Hematopoietic multipotent progenitor cell treated with erythropoietin and hydrocortisone succinate and interleukin-3 and kit ligand, for 15 days (in vitro differentiated cells): ENCODE data around the gene SKI.

Experiments used
- DNase-seq: peaks from one replicate; pipeline ENCODE4 v3.0.0-alpha.2; 2015; ENCODE audit warnings: low spot score

Gene SKI

DNA sequence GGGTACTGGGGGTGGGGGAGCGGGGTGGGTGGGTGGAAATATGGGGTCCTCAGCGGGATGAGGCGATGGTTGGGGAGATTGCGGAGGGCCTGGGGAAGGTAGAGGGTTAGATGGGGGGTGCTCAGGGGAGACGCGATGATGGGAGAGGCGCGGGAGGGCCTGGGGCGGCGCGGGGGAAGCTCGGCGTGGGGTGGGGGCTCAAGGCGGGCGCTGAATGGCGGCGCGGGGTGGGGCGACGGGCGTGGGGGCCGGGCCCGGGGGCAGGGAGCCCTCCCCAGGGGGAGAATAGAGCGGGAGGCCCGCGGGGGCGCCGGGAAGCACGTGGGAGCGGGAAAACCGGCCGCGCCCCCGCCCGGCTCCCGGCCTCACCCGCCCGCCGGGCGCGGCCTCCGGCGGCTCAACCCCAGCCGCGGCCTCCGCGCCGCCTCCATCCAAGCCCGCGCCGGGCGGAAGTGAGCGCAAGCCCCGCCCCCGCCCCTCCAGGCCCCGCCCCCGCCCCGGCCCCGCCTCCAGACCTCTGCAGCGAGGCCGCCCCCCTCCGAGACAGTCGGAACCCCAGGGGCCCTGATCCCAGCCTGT is 33.7 kb upstream of the SKI start, which contains the start of gene FAAP20:
FAAP20 (minus strand) TSS at position 454 of the 579 bp plus-strand sequence; CDS start at position 431, 23 bp downstream.
- DNase-seq: peak; percentile 72

DNA sequence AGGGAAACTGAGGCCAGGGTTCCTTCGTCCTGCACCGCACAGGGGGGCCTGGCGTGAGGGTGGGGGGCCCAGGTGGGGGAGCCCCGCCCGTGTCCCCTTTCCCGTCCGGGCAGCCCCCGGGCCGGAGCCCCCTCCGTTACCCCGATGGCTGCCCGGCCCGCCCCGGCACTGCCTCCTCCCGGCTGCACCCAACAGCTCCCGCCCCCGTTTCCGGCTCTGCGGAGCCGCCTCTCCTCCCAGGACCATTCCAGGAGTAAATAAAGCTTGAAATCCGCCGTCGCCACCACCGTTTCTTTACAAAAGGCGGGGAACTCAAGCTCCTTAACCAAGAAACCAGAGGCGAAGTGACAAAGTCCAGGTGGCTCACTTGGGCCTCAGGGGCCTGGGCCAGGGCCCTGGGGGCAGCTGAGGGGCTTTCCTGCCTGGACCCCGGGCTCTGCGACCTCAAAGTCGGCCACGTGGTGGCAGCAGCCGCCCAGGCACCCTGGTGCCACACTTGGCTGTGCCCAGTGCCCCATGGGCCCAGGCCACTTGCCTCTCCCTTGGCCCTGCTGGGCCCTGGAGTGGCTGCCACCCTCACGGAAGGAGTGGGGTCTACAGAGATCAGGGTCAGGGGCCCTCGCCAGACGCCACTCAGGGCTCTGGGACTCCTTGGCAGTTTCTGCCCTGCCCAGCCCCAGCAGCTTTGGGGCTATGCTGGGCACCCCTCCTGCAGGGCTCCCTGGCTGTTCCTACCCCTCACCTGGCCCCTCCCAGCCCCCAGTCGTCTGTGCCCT is 33.0 kb upstream of the SKI start:
- DNase-seq: peak; percentile 78

DNA sequence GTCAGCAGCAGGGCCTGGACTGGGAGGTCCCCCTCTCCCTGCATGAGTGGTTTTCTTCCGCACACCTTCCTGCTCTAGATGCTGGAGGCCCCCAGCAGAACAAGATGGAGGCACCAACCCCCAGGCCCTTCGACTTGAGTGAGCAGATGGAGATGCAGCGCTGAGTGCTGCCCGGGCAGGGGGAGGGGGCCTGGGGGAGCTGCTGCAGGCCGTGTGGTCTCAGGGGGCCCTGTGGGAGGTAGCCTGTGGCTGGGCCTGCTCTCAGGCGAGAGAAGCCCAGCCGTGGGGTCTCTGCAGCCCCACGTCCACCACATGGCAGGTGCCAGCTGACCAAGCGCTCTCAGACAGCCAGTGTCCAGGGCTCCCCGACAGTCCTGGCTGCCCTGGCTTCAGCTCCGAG is 32.3 kb upstream of the SKI start:
- DNase-seq: no peak

DNA sequence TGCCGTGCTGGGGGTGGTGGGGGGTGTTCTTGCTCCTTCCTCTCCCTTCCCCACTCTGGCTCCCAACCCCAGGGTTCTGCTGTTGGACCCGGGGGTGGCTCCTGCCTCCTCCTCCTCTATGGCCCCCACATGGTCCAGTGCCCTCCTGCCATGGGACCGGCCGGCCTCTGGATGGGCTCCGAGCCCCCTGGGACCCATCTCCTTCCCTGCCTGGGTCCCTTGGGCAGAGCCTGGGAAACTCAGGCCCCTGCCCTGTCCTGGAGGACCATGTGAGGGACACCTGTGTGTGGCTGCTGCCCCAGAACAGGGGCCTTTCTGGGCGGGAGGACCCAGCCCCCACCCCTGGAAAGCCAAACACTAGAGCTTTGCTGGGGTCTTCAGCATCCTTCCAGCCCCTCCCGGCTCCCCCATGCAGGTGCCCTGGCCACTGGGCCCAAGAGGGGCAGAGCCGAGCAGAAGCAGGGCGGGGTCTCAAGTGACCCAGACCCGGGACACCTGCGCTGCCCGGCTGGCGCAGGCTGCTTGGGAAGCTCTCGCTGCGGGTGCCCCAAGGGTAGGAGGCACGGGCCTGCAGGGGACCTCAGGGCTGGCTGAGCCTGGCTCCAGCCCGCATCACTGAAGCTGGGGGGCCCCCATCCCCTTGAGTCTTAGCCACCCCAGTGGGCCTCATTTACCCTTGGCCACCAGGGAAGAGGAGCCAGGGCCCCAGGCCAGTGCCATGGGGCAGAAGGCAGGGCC is 31.0 kb upstream of the SKI start:
- DNase-seq: no peak

DNA sequence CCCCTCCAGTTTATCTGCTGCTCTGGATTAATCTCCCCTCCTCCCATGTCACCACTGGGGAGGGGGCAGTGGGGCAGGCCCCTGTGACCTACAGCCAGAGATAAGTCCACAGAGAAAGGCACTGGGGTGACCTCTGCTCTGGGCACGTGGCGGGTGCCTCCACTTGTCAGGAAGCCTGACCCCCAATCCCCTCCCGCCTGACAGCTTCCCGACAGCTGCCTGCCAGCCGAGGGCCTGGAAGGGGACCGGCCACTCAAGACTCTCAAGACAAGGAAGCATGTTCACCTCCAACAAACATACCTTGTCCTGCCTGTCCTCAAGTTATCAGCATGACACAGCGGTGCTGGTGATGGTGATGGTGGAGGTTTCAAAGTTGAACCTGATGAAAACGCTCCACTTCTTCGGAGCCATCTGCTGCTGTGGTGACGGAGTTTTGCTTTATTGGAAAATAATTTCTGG is 30.4 kb upstream of the SKI start:
- no peak for DNase-seq

DNA sequence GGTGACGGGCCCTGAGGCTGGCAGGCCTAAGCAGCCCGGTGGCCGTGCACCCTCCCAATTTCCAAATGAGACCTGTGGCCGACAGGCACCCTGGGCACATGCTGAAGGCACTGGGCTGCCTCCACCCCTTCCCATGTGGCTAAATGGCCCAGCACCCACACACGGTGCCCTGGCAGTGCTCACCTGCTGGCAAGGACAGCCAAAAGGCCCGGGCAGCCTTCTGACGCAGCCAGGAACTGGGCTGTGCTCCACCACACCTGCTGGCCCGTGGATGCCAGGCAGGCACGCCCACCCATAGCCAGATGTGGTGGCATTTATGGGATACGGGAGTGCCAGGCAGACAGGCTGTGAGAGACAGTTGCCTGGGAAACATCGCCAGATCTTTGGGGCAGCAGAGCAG is 29.5 kb upstream of the SKI start:
- no peak for DNase-seq

DNA sequence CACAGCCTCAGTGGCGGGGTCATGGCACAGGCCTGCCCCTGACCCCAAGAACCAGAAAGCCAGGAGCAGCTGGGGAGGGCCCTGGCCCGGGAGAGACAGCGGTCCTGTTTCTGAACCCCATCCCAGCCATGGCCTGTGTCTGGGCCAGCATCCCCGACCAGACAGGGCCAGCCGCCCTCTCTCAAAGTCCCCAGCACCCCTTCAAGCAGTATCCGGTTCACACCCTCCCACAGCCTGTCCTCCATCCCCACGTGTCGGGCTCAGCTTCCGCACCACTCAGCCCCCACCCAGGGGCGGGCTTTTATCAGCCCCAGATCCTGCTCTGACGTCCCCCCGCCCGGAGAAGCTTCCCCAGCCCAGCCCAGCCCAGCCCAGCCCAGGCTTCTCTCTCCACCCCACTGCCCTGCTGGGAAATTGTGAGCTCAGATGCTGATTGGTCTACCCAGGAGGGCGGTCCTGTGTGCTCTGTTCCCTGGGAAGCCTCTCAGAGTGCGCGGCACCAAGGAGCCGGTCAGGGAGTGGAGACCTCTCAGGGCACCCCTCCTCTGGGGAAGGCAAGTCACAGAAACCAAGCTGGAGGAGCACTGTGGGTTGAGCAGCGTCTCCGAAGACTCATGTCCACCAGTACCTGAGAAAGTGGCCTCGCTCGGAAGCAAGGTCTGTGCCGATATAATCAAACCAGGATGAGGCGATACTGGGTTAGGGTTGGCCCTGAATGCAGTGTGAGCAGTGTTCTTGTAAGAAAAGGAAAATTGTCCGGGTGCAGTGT is 28.9 kb upstream of the SKI start:
- peak; percentile 77 for DNase-seq

DNA sequence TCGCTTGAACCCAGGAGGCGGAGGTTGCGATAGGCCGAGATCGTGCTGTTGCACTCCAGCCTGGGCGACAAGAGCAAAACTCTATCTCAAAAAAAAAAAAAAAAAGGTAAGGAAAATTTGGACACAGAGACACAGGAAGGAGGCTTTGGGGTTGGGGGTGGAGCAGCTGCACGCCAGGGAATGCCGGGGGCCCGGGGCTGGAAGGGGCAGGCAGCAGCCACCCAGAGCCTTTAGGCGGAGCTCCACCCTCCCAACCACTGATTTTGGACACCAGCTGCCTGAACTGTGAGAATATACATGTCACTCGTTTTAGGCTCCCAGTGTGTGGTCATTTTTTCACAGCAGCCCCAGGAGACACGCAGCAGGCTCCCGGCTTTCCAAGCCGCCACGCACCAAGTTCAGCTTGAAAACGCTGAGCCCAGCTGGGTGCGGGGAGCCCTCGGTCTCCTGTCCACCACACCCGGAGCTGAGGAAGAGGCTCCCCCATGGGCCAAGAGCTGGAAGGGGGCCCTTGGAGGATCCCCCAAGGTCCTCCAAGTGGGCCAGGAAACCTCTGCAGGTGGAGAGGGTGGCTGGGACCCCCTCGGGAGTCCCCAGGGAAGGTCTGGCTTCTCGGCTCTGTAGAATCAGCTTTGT is 27.7 kb upstream of the SKI start:
- no peak for DNase-seq

DNA sequence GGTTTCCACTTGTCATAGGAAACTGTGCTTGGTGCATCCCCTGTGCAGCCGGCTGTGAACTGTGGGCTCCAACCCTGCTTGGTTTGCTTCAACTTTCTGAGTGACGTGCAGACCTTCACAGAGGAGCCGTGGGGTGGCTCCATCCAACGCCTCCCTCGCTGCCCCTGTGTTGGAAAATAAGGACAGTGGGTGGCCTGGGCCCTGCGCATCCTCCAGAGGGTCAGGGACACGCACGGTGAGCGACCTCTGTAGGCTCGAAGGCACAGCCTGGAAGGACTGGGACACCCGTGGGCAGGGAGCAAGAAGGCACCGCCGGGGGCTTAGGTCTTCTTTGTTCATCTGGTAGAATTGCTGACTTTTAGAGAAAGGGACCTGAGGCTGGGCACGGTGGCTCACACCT is 27.1 kb upstream of the SKI start:
- DNase-seq: no peak

DNA sequence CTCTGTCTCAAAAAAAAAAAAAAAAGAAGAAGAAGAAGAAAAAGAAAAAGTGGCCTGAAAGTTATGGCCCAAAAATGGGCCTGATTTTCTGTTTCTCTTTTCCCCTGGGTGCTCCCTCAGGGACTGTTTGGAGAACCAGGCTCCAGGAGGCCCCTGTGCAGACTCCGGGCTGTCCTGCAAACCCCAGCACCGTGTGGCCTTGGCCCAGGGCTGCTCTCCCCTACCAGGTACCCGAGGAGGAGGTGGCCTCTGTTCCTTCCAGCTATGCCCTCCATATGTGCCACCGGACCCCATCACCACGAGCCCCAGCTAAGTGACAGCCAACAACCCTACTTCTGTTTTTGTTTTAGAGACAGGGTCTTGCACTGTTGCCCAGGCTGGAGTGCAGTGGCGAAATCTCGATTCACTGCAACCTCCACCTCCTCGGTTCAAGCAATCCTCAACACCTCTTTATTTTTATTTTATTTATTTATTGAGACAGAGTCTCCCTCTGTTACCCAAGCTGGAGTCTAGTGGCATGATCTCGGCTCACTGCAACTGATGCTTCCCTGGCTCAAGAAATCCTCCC is 26.0 kb upstream of the SKI start:
- DNase-seq: no peak

DNA sequence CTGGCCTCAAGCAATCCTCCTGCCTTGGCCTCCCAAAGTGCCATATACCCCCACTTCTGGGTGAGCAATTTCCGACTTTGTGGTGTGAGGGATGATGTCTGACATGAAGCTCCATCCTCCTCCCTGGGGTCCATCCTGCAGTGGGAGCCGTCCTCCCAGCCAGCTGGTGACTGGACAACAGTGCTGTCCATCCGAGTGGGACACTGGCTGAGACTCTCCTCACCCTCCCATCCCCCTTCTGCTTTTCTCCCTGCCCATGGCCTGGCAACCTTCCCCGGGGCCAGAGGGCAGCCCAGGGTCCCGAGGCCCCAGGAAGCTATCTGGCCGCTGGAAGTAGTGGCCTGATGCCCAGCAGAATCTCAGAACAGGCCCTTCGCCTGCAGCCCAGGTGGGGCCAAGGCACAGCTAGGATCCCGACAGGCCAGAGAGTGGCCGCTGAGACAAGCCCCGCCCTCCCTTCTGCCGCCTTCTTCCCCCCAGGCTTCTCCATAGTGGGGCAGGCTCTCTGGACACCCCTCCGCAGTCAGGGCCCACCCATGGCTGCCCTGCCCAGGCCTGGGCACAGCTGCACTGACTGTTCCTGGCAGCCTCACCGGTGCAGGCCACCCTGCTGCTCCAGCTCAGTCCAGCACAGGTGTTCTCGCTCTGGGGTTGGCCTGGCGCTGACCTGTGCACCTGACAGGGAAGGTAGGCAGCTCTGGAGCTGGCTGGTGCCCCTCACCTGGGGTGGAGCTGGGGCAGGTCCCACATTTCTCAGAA is 25.1 kb upstream of the SKI start:
- DNase-seq: no peak

DNA sequence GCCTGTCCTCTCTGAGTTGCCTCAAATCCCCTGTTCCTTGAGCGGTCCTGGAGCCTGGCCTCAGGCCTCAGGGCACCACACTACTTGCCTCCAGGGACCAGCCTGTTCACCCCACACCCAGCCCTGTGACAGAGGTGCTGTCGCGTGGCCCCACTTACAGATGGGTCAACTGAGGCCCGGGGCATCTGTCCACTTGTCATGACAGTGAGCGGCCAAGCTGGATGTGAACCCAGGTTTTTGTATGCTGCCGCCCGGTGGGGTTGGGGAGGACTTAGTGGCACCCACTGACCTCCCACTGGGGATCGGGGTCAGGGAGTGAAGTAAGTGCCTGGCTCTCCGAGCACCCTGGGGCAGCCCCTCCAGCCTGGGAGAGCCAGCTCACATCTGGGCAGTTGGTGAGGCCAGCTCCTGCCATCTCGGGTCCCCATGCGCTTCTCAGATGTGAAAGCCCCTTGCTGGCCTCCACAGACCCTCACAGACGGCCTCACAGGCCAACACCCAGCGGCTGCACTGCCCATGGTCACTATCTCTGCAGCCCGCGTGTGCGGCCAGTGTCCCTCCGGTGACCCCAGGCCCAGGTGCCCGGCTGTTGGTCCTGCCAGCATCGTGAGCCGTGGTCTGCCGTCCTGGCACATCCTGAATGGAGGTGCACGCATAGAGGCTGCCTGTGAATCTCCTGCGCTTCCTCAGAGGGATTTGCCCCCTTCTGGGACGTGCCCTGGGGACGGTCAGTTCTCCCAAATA is 24.3 kb upstream of the SKI start:
- no peak for DNase-seq

DNA sequence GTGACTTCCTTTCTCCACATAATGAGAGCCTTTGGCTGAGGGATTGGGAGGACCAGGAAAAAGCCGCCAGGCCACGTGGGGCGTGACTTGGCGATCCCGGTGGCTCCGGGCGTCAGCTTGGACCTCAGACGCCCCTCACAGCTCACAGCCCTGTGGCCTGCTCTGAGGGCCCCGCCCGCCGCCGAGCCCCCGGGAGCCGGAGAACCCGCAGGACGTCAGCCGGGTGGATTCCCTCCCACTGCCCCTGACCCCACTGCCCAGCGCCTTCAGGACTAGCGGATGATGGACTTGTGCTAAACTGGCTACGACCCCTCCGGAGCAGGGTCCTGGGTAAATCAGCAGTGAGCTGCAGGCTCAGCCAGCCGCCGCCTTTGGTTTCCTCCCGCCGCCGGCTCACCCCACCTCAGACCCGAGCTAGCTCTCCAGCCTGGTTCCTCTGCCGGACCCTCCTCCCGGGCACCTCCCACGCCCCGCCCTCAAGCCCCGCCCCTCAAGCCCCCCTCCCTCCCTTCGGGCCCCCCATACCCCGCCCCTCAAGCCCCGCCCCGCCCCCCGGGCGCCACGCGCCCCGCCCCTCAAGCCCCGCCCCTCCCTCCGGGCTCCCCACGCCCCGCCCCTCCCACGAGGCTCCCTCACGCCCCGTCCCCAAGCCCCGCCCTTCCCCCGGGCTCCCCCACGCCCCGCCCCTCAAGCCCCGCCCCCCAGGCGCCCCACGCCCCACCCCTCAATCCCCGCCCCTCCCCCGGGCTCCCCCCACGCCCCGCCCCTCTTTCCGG is 23.5 kb upstream of the SKI start:
- no peak for DNase-seq

DNA sequence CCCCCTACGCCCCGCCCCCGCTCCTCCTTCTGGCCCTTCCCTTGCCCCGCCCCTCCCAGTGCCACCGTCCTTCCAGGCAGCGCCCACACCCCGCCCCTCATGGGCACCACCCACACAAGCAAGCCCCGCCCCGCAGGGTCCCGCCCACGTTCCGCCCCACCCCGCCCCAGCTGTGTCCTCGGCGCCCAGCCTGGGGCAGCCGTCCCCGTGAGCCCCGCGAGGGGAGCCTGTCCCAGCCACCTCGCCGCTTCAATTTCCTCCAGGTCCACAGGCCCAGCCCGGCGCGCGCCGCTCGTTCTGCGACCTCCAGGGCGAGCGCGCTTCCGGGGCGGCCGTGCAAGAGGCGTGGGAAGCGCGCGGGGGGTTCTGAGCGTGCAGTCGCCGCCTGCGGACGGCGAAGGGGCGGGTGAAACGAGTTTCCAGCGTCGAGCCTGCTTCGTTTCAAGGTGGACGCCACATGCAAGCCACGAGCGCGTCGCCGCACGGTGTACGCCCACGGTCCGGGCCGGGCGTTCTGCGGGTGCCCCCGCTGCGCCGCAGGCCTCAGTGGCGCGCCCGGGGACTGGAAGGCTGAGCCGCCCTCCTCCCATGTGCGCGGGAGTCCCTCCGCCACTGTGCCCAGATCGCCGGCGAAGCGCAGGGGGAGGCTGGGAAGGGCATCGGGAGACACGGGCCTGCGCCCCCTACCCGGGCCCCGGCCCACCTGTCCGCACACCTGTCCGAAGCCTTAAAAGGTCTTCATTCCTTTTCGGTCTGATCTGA is 22.7 kb upstream of the SKI start:
- DNase-seq: peak; percentile 91

DNA sequence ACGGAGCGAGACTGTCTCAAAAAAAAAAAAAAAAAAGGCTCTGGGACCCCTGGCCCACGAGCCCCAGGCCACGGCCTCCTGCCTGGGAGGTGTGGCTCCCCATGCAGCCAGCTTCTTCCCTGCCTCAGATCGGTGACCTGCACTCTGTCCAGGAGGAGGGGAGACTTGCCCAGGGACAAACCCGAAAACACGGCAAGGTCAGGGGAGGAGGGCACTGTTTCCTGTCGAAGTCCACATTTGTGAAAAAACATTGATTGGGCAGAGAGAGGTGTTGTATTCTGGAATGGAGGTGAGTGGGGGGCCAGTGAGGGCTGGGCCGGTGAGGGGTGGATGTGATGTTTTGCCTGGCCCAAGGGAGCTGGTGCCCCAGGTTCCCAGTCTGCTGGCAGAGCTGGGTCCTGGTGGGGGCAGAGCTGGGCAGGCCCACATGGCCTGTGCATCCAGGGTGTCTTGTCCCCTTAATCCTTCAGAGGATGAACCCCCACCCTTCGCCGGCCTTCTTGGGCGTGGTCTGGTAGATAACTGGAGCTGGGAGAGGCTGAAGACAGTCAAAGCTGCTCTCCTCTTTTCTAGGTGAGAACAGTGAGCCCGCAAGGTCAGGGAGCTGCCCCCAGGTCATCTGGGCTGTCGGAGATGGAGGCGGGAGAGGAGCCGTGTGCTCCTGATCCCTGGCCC is 21.2 kb upstream of the SKI start:
- DNase-seq: peak; percentile 55

DNA sequence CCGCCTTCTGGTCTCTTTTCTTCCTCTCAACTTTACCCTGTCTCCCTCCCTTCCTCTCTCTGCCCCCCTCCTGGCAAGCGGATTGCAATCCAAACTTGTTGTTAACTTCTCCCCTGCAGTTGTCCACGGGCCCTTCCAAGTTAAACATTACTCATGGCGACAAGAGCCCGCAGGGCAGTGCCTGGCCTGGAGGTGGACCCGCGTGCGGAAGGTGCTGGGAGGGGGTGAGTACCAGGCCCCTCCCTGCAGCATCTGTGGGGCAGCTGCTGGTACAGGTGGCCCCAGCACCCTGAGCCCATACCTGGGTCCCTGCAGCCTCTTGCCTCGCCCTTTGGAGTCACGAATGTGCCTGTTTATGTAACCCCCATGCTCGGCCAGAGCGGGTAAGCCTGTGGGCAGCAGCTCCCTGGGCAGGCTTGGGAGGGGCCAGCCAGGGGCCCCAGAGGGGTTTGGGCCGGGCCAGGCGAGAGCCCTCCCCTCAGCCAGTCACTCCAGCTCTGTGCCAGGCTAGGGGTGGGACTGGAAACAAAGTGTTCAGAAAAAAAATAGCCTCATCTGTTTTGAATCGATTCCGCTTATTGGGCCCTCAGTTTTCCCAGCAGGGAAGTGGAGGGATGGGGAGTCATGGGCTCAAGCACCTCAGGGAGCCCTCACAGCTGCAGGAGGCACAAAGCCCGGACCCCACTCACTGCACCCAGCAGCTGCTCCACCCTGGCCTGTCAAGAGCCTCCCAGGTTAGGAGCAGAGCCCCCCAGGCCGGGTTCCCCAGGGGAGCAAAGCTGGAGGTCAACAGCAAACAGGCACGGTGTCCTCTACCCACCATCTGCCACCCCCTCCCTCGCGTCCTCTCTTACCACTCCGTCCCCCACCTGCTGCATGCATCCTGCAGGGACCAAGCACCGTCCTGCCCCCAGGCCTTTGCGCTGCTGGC is 19.5 kb upstream of the SKI start:
- DNase-seq: no peak
